GM12878 (cell line): Measurements from ENCODE around the gene SLC2A4. TPM values are rescaled to one million over a fixed set of nuclear protein-coding genes. Genes with fewer than 3 reads are reported as not detected.
A peak's percentile ranks its signal among the peaks of the same experiment; 100 is the strongest.

ENCODE experiments used
- BCL11A ChIP-seq: IDR thresholded peaks from 2 replicates; pipeline ENCODE4 v1.6.1; 2011; ENCODE audit warnings: low read depth, low read length
- BHLHE40 ChIP-seq, 2 experiments: fragments of 450-650 bp in 1 of 2; IDR thresholded peaks; 2 replicates each; pipeline ENCODE4 v1.6.1; 2011 to 2017; ENCODE audit warnings: low read depth in 2 of 2, borderline replicate concordance in 1 of 2, improper control_type of control experiment in 1 of 2, low read length in 1 of 2, mild to moderate bottlenecking in 1 of 2
- BMI1 ChIP-seq: fragments of 450-650 bp; IDR thresholded peaks from 2 replicates; pipeline ENCODE4 v1.6.1; 2016; ENCODE audit warnings: mild to moderate bottlenecking, moderate library complexity, borderline replicate concordance
- CHD2 ChIP-seq: IDR thresholded peaks from 2 replicates; pipeline ENCODE4 v1.6.1; 2011; ENCODE audit warnings: low read depth, low read length, improper control_type of control experiment, borderline replicate concordance
- CREM ChIP-seq: IDR thresholded peaks from 2 replicates; pipeline ENCODE4 v1.6.1; 2014; ENCODE audit warnings: antibody characterized with exemption, low read depth
- EED ChIP-seq: sonication (generic); IDR thresholded peaks from 2 replicates; pipeline ENCODE4 v1.6.1; 2016; ENCODE audit warnings: antibody characterized with exemption, low read depth
- FOS ChIP-seq: IDR thresholded peaks from 3 replicates; pipeline ENCODE4 v1.6.1; 2011; ENCODE audit warnings: borderline replicate concordance; ENCODE audit not compliant: insufficient read length; ENCODE audit errors: extremely low read depth
- JUNB ChIP-seq: IDR thresholded peaks from 2 replicates; pipeline ENCODE4 v1.6.1; 2016; ENCODE audit warnings: antibody characterized with exemption, mild to moderate bottlenecking
- MAX ChIP-seq: IDR thresholded peaks from 2 replicates; pipeline ENCODE4 v1.6.1; 2012; ENCODE audit warnings: low read depth, low read length, improper control_type of control experiment
- MEF2B ChIP-seq: fragments of 450-650 bp; IDR thresholded peaks from 2 replicates; pipeline ENCODE4 v1.6.1; 2018; ENCODE audit warnings: mild to moderate bottlenecking, moderate library complexity; ENCODE audit not compliant: partially characterized antibody, poor library complexity, severe bottlenecking
- MYB ChIP-seq: fragments of 150-350 bp; IDR thresholded peaks from 2 replicates; pipeline ENCODE4 v1.6.1; 2014; ENCODE audit warnings: mild to moderate bottlenecking, low read depth, low read length, borderline replicate concordance
- NFYA ChIP-seq: IDR thresholded peaks from 2 replicates; pipeline ENCODE4 v1.6.1; 2011; ENCODE audit warnings: low read depth, mild to moderate bottlenecking, low read length, improper control_type of control experiment, borderline replicate concordance
- NR2C1 ChIP-seq: fragments of 450-650 bp; IDR thresholded peaks from 2 replicates; pipeline ENCODE4 v1.6.1; 2017; ENCODE audit warnings: antibody characterized with exemption, mild to moderate bottlenecking, moderate library complexity
- POLR2AphosphoS5 ChIP-seq: IDR thresholded peaks from 2 replicates; pipeline ENCODE4 v1.6.1; 2011; ENCODE audit warnings: mild to moderate bottlenecking, low read length, inconsistent platforms
- RB1 ChIP-seq: fragments of 450-650 bp; formaldehyde crosslinking; IDR thresholded peaks from 2 replicates; pipeline ENCODE4 v1.6.1; 2017; ENCODE audit warnings: mild to moderate bottlenecking, borderline replicate concordance
- RELA ChIP-seq: fragments of 450-650 bp; IDR thresholded peaks from 2 replicates; pipeline ENCODE4 v1.8.0; 2014; ENCODE audit warnings: borderline replicate concordance; ENCODE audit not compliant: partially characterized antibody
- RUNX3 ChIP-seq: IDR thresholded peaks from 2 replicates; pipeline ENCODE4 v1.6.1; 2012; ENCODE audit warnings: low read length, inconsistent platforms
- SIX5 ChIP-seq: IDR thresholded peaks from 2 replicates; pipeline ENCODE4 v1.6.1; 2011; ENCODE audit warnings: mild to moderate bottlenecking, low read depth, low read length, moderate library complexity; ENCODE audit not compliant: severe bottlenecking
- SUZ12 ChIP-seq: fragments of 200-600 bp; sonication (generic); IDR thresholded peaks from one replicate; pipeline ENCODE4 v1.6.1; 2018; ENCODE audit warnings: antibody characterized with exemption, mild to moderate bottlenecking; ENCODE audit not compliant: unreplicated experiment
- TCF12 ChIP-seq: IDR thresholded peaks from 2 replicates; pipeline ENCODE4 v1.6.1; 2011; ENCODE audit warnings: low read depth, mild to moderate bottlenecking, low read length
- YY1 ChIP-seq: IDR thresholded peaks from 2 replicates; pipeline ENCODE4 v1.6.1; 2011; ENCODE audit warnings: low read depth, mild to moderate bottlenecking, low read length
- ZNF592 ChIP-seq: fragments of 450-650 bp; IDR thresholded peaks from 2 replicates; pipeline ENCODE4 v1.6.1; 2017; ENCODE audit warnings: mild to moderate bottlenecking, moderate library complexity
- ZNF687 ChIP-seq: fragments of 450-650 bp; IDR thresholded peaks from 2 replicates; pipeline ENCODE4 v1.6.1; 2017; ENCODE audit warnings: mild to moderate bottlenecking, moderate library complexity
- polyA plus RNA-seq, 11 experiments: library from polyadenylated mRNA; depleted of rRNA in 4 of 11; unstranded in 6 of 11; stranded (reverse) in 5 of 11; fragments of >200 nt; fragmentation: Nextera tagmentation in 4 of 11; fragmentation: Illumina TruSeq in 1 of 11; extraction: Ambion mirVana in 4 of 11; extraction: Trizol in 1 of 11; gene quantifications; 1 replicate in 1 of 11; 2 replicates in 10 of 11; pipeline versions ENCODE4 v1.2.1 to v1.2.3, GENCODE V29; 2011 to 2016; ENCODE audit warnings: inconsistent platforms in 2 of 11, missing spikeins in 2 of 11, low read depth in 1 of 11
- total RNA-seq, 4 experiments: library from RNA; depleted of rRNA in 3 of 4; stranded (reverse); fragments of >200 nt in 3 of 4; fragmentation: Illumina TruSeq in 1 of 4; extraction: Trizol in 1 of 4; gene quantifications; 2 replicates each; pipeline versions ENCODE4 v1.2.1 to v1.2.3, GENCODE V29; 2013 to 2021

Gene SLC2A4
- total and polyA plus RNA-seq, 10 of the 15 experiments (the other 5 are each of a cell fraction or from before 2014, with no cell fraction given), result 0.03 to 0.23 (median 0.04) TPM; not detected in 4

- TF ChIP-seq ZNF687, result peak; percentile 44; the same call in 1 of the 2 replicates
- TF ChIP-seq MAX, result peak; percentile 38; the same call in 1 of the 2 replicates
- 0 out of 2 replicates have a peak, but pooled peaks have one; percentile 13 for TF ChIP-seq TCF12
- no peak for TF ChIP-seq RELA
- no peak for TF ChIP-seq YY1
- no peak for TF ChIP-seq CREM
- TF ChIP-seq MEF2B, result no peak
- no peak for TF ChIP-seq ZNF592
- TF ChIP-seq BMI1, result no peak
- TF ChIP-seq SUZ12, result no peak
- TF ChIP-seq EED, result no peak
- TF ChIP-seq FOS, result no peak
- TF ChIP-seq POLR2AphosphoS5, result peak; percentile 55; the same call in 1 of the 2 replicates
- no peak for TF ChIP-seq JUNB
- no peak for TF ChIP-seq BCL11A
- TF ChIP-seq NFYA, result no peak
- 0 out of 2 replicates have a peak, but pooled peaks have one; percentile 13 for TF ChIP-seq RUNX3
- no peak for TF ChIP-seq SIX5
- TF ChIP-seq NR2C1, result 0 out of 2 replicates have a peak, but pooled peaks have one; percentile 17
- TF ChIP-seq CHD2, result peak; percentile 79; the same call in 1 of the 2 replicates
- TF ChIP-seq MYB, result no peak
- TF ChIP-seq BHLHE40 (IDR thresholded peaks at IDR 0.05; ENCODE audit: borderline replicate concordance in 1 of 2, low read depth in 2 of 2, low read length in 1 of 2), result peak in 1 of 2 experiments; percentile 49; a peak in 1 of 4 replicates
- TF ChIP-seq RB1, result no peak
Observed at GRCh38 chr17:7237761-7238419, 43.6 kb upstream of the SLC2A4 start (continued).
